LNCaP clone FGC (cell line): ENCODE data around the gene B3GLCT.

Experiments used
- DNase-seq: peaks from one replicate; pipeline ENCODE4 v3.0.0-alpha.2; 2011; ENCODE audit warnings: low read depth
- H3K4me3 ChIP-seq: 2 replicates; pipeline ENCODE4 v1.5.1; 2011; ENCODE audit warnings: mild to moderate bottlenecking, low read depth, low read length, control low read depth
- TF ChIP-seq, protein P1 (sequence below): IDR thresholded peaks from 2 replicates; pipeline ENCODE4 v1.5.1; 2012; ENCODE audit warnings: mild to moderate bottlenecking; ENCODE audit not compliant: control insufficient read depth, insufficient read depth; ENCODE audit errors: extremely low read depth

The B3GLCT gene

DNA sequence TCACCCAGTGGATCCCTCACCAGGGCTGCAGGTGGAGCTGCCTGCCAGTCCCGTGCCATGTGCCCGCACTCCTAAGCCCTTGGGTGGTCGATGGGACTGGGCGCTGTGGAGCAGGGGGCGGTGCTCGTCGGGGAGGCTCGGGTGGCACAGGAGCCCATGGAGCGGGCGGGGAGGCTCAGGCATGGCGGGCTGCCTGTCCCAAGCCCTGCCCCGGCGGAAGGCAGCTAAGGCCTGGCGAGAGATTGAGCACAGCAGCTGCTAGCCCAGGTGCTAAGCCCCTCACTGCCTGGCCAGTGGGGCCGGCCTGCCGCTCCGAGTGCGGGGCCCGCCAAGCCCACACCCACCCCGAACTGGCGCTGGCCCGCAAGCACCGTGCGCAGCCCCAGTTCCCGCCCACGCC, 16.8 kb upstream of the B3GLCT start:
- TF ChIP-seq, protein P1, sequence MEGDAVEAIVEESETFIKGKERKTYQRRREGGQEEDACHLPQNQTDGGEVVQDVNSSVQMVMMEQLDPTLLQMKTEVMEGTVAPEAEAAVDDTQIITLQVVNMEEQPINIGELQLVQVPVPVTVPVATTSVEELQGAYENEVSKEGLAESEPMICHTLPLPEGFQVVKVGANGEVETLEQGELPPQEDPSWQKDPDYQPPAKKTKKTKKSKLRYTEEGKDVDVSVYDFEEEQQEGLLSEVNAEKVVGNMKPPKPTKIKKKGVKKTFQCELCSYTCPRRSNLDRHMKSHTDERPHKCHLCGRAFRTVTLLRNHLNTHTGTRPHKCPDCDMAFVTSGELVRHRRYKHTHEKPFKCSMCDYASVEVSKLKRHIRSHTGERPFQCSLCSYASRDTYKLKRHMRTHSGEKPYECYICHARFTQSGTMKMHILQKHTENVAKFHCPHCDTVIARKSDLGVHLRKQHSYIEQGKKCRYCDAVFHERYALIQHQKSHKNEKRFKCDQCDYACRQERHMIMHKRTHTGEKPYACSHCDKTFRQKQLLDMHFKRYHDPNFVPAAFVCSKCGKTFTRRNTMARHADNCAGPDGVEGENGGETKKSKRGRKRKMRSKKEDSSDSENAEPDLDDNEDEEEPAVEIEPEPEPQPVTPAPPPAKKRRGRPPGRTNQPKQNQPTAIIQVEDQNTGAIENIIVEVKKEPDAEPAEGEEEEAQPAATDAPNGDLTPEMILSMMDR, result no peak
- DNase-seq, result no peak
- no peak overlapping the region for H3K4me3 ChIP-seq

DNA sequence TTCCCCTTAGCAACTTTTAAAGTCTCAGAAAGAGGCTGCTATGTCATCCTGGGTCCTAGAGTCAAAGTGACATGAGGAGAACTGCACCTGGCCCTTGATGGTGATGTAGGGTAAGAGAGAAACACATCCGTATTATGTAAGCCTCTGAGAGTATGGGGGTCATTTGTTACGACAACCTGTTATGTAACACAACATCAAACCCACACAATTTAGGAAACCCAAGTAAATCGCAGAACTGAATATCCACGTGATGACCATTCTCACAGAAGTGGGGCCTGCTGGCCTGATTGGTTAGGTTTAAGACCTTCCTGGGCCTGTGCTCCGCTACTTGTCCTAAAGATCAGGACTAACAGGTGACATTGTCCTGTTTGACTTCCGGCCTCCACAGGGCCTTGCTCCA, 15.3 kb upstream of the B3GLCT start:
- no peak overlapping the region for H3K4me3 ChIP-seq
- TF ChIP-seq, protein P1, result no peak
- no peak for DNase-seq

DNA sequence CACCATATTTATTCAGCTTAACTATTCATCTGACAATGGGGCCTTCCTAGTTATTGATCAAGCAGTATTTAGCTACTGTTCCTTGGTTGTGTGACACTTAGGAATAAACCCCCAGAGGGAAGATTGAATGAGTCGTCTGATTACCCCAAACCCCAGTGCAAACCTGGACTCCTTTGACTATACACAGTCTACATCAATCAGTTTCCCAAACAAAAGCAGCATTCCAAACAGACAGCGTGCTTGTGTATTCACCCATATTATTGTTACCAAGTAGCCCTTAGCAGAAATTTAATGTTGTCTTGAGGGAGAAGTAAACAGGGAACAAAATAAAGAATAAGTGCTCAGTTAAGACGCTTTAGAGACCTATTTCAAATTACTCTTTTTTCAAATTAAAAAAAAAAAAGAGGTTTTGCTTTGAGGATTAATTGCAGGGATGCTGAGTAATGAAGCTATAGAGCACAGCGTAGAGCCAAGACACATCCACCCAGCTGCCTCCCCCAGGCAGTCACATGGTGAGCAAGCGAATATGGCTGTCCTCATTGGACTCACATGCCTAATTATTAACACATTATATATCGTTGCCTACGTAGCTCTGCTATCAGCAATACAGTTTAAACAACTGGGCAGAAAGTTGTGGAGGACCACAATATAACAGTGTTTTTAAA, 14.7 kb upstream of the B3GLCT start:
- H3K4me3 ChIP-seq, result no peak overlapping the region
- DNase-seq, result no peak
- TF ChIP-seq, protein P1, result no peak

DNA sequence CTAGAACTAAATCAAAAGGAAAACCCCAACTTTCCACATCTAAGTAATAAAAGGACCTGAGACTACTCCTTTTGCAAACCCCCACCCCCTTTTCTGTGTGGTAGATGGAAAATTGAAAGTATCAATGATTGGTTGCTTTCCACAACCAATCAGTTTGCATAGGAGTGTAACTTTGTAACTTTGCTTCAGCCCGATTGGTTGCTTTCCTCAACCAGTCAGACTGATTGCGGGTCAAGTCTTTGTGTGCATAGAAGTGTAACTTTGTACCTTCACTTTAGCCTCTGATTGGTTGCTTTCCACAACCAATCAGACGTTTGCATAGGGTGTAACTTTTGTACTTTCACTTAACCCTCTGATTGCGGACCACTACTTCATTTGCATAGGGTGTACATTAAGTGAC, 8.0 kb upstream of the B3GLCT start:
- H3K4me3 ChIP-seq, result no peak overlapping the region
- TF ChIP-seq, protein P1, result no peak
- DNase-seq, result no peak

DNA sequence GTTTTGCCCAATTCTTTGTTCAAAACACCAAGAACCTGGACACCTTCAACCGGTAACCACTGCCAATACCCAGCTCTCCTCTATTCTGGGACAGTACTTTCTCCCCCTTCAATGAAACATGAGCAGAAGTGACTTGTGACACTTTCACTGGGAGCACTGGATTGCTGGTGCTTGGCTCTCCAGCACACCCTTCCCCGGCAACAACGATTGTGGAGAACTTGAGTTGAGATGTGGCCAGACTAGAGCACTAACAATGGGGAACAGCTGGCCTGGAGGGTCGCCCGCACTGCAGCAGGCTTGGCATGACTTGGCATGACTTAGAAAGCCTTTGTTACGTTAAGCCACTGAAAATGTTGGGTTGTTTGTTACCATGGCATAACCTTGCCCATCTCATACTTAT, 7.5 kb upstream of the B3GLCT start:
- TF ChIP-seq, protein P1, result no peak

DNA sequence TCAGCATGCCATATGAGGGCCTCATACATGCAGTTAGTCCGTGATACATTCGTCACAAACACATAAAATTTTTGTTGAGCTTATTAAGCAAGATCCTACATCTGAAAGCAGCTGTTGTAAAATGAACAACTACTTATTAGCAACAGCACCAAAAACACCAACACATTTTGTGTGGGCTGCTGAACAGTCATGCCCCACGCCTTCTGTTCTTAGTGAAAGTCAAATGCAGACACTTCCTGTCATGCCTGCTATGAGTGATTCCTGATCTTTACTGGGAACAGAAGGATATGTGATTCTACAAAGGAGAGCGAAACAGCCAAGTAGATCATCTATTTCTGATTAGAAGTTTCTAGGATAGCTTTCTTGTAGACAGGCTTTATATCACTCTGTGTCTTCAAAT, 4.2 kb upstream of the B3GLCT start:
- TF ChIP-seq, protein P1, result no peak
- no peak overlapping the region for H3K4me3 ChIP-seq
- no peak for DNase-seq

More for the DNA sequence above, 7.5 kb upstream of the B3GLCT start:
- DNase-seq, result no peak
- no peak overlapping the region for H3K4me3 ChIP-seq

DNA sequence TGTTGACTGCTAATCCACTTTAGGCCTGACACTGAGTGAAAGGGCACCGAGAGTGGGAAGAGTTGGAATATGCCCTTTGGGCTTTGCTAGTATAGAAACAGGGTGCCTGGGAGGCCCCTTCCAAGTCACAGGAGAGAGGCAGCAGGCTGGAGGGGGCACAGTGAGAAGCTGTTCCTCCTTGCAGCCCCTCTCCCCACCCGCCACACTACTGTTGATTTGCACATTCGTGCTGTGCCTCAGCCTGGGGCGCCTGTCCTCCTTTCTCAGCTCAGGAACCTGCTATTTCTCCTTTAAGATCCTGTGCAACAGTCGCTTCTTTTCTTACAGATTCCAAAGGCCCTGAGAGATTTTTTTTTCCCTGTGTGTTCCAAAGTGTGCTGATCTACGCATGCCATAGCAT, 2.8 kb upstream of the B3GLCT start:
- DNase-seq, result no peak
- TF ChIP-seq, protein P1, result no peak
- no peak overlapping the region for H3K4me3 ChIP-seq
